Bronchial epithelial cell (primary cell): ENCODE data around the gene DRAXIN. TPM values are rescaled to one million over a fixed set of nuclear protein-coding genes. Genes with fewer than 3 reads are reported as not detected.
A peak's percentile ranks its signal among the peaks of the same experiment; 100 is the strongest.

Experiments used
- DNase-seq: peaks from one replicate; pipeline ENCODE4 v3.0.0-alpha.2; 2010; ENCODE audit warnings: low read depth
- FAIRE-seq: peaks from 2 replicates; lab custom pipeline; 2011; peaks lifted over from hg19 to GRCh38; lab: Jason Lieb, UNC
- H3K27me3 ChIP-seq: 2 replicates; pipeline ENCODE4 v1.5.1; 2011; ENCODE audit warnings: low read length; ENCODE audit not compliant: control insufficient read depth, insufficient read depth
- H3K36me3 ChIP-seq: 2 replicates; pipeline ENCODE4 v1.5.1; 2011; ENCODE audit warnings: low read length; ENCODE audit not compliant: control insufficient read depth, insufficient read depth
- H3K4me3 ChIP-seq: 2 replicates; pipeline ENCODE4 v1.5.1; 2011; ENCODE audit warnings: mild to moderate bottlenecking, low read depth, low read length, control low read depth
- CTCF ChIP-seq: IDR thresholded peaks from 2 replicates; pipeline ENCODE4 v1.5.1; 2011; ENCODE audit warnings: mild to moderate bottlenecking, moderate library complexity, low read length, control low read depth, inconsistent platforms; ENCODE audit not compliant: insufficient read depth, severe bottlenecking
- total RNA-seq: library from RNA; depleted of rRNA; stranded (reverse); fragments of >200 nt; gene quantifications from 2 replicates; pipeline ENCODE4 v1.2.1, GENCODE V29; 2014

DRAXIN gene
- total RNA-seq, 1 donor from 2014 or later = not detected

- no peaks in the 10 kb centered on the region for H3K27me3 ChIP-seq
- no peak overlapping the region for H3K4me3 ChIP-seq
- DNase-seq (no peak), FAIRE-seq (no peak)
- no peaks in the 10 kb centered on the region for H3K36me3 ChIP-seq
- no peak for TF ChIP-seq CTCF
These were observed 37.6 kb downstream of the DRAXIN start for GRCh38 chr1:11729155-11729497.

GRCh38 chr1:11729498-11730428 is 38.3 kb downstream of the DRAXIN start:
- peak; percentile 98 for FAIRE-seq

DNA sequence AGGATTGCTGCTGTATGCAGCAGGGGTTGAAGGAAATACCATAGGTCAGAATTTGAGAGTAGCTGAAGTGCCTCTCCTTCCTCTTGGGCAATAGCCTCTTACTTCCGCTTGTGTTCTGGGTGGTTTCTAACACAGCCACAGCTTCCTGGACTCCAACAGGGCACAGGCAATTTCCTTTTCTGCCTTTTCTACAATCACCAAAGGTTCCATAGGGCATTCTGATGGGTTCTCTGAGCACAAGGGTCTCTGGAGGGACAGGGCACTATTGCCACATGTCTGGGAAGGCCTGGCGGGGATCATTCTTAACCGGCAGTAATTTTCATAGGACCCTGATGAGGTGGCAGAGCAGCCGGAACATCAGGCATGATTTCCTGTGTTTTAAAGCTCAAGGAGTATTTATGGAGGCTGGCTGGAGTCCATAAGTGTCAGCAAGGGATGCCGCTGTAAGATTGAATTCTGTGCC is 39.0 kb downstream of the DRAXIN start:
- Histone ChIP-seq H3K27me3 (no peaks in the 10 kb centered on the region), H3K36me3 (no peaks in the 10 kb centered on the region), H3K4me3 (no peak overlapping the region)
- no peak for TF ChIP-seq CTCF
- no peak for FAIRE-seq
- DNase-seq = peak; percentile 49

More at GRCh38 chr1:11729498-11730428, 38.3 kb downstream of the DRAXIN start:
- no peak for TF ChIP-seq CTCF
- Histone ChIP-seq H3K27me3 (no peaks in the 10 kb centered on the region), H3K4me3 (no peak overlapping the region), H3K36me3 (no peaks in the 10 kb centered on the region)
- DNase-seq = no peak

- Histone ChIP-seq H3K36me3 (no peaks in the 10 kb centered on the region), H3K4me3 (peak overlapping the region; percentile 19), H3K27me3 (no peaks in the 10 kb centered on the region)
- TF ChIP-seq CTCF = no peak
- FAIRE-seq (no peak), DNase-seq (no peak)
These were observed 40.3 kb downstream of the DRAXIN start for GRCh38 chr1:11731691-11732283.

DNA sequence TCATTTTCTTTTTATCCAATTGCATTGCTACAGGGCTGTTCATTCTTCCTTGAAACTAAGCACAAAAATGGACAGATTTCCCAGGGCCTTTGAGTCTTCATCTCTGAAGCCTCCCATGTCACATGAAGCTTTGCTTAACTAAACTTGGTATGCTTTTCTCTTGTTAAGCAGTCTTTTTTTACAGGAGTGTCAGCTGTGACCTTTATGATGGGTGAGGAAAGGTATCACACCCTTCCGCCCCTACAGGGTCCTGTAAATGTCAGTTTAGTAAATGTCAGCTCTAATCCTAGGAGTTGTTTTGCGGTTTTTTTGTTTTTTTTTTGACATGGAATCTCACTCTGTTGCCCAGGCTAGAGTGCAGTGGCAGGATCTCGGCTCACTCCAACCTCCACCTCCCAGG is 41.8 kb downstream of the DRAXIN start:
- H3K36me3 ChIP-seq = no peaks in the 10 kb centered on the region
- no peak overlapping the region for H3K4me3 ChIP-seq
- FAIRE-seq = no peak
- DNase-seq = no peak
- no peak for TF ChIP-seq CTCF
- H3K27me3 ChIP-seq = no peaks in the 10 kb centered on the region
